Esophagus muscularis mucosa (tissue), 3 donors: ENCODE data around the gene CLCN4.

Source experiments
- CTCF ChIP-seq, 3 experiments: fragments of 200-600 bp in 2 of 3; fragments of 450-650 bp in 1 of 3; sonication (generic) in 2 of 3; IDR thresholded peaks; one replicate each; pipeline ENCODE4 v1.5.1; 2017 to 2019; ENCODE audit warnings: antibody characterized with exemption in 3 of 3, mild to moderate bottlenecking in 2 of 3, moderate library complexity in 1 of 3
- POLR2A ChIP-seq: fragments of 450-650 bp; IDR thresholded peaks from one replicate; pipeline ENCODE4 v1.6.1; 2017; ENCODE audit warnings: antibody characterized with exemption, moderate library complexity, mild to moderate bottlenecking, low read depth
- POLR2AphosphoS5 ChIP-seq, 2 donors: sonication (generic); formaldehyde crosslinking; IDR thresholded peaks; one replicate each; pipeline ENCODE4 v1.6.1; 2017; ENCODE audit warnings: antibody characterized with exemption in 2 of 2

GRCh38 chrX:10157032-10157341 lies 212 bp downstream of the CLCN4 start:
- TF ChIP-seq CTCF (IDR thresholded peaks at IDR 0.05) (no peak), POLR2A (no peak), POLR2AphosphoS5 (IDR thresholded peaks at IDR 0.05) (no peak)
